ENCODE measurements around the gene PTGS1.

Gene PTGS1

GRCh38 chr9:122389195-122389594, 18.4 kb downstream of the PTGS1 start:
- TF ChIP-seq SIN3A (IDR thresholded peaks at IDR 0.05; ENCODE audit: borderline replicate concordance, insufficient read depth, low read length) (no peak), TAF1 (IDR thresholded peaks at IDR 0.05; ENCODE audit: borderline replicate concordance, insufficient read depth, low read length) (no peak), FOXP2 (optimal IDR thresholded peaks at IDR 0.05; ENCODE audit: borderline replicate concordance, extremely low read depth, extremely low read length, insufficient read depth) (no peak), POLR2AphosphoS5 (IDR thresholded peaks at IDR 0.05; ENCODE audit: low read depth, low read length) (no peak)
- TF ChIP-seq, protein P1, sequence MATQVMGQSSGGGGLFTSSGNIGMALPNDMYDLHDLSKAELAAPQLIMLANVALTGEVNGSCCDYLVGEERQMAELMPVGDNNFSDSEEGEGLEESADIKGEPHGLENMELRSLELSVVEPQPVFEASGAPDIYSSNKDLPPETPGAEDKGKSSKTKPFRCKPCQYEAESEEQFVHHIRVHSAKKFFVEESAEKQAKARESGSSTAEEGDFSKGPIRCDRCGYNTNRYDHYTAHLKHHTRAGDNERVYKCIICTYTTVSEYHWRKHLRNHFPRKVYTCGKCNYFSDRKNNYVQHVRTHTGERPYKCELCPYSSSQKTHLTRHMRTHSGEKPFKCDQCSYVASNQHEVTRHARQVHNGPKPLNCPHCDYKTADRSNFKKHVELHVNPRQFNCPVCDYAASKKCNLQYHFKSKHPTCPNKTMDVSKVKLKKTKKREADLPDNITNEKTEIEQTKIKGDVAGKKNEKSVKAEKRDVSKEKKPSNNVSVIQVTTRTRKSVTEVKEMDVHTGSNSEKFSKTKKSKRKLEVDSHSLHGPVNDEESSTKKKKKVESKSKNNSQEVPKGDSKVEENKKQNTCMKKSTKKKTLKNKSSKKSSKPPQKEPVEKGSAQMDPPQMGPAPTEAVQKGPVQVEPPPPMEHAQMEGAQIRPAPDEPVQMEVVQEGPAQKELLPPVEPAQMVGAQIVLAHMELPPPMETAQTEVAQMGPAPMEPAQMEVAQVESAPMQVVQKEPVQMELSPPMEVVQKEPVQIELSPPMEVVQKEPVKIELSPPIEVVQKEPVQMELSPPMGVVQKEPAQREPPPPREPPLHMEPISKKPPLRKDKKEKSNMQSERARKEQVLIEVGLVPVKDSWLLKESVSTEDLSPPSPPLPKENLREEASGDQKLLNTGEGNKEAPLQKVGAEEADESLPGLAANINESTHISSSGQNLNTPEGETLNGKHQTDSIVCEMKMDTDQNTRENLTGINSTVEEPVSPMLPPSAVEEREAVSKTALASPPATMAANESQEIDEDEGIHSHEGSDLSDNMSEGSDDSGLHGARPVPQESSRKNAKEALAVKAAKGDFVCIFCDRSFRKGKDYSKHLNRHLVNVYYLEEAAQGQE (IDR thresholded peaks at IDR 0.05; ENCODE audit: insufficient read depth in 1 of 2, low read depth in 2 of 2, low read length in 2 of 2): no peak

- TF ChIP-seq TAF1 (IDR thresholded peaks at IDR 0.05; ENCODE audit: borderline replicate concordance, insufficient read depth, low read length): no peak
- no peak for TF ChIP-seq SIN3A (IDR thresholded peaks at IDR 0.05; ENCODE audit: borderline replicate concordance, insufficient read depth, low read length)
- TF ChIP-seq FOXP2 (optimal IDR thresholded peaks at IDR 0.05; ENCODE audit: borderline replicate concordance, extremely low read depth, extremely low read length, insufficient read depth): no peak
- TF ChIP-seq POLR2AphosphoS5 (IDR thresholded peaks at IDR 0.05; ENCODE audit: low read depth, low read length): no peak
- TF ChIP-seq, protein P1 (IDR thresholded peaks at IDR 0.05; ENCODE audit: insufficient read depth in 1 of 2, low read depth in 2 of 2, low read length in 2 of 2): no peak
These were observed 19.1 kb downstream of the PTGS1 start for GRCh38 chr9:122389799-122390481.

- TF ChIP-seq POLR2AphosphoS5 (IDR thresholded peaks at IDR 0.05; ENCODE audit: low read depth, low read length): no peak
- TF ChIP-seq FOXP2 (optimal IDR thresholded peaks at IDR 0.05; ENCODE audit: borderline replicate concordance, extremely low read depth, extremely low read length, insufficient read depth): no peak
- TF ChIP-seq TAF1 (IDR thresholded peaks at IDR 0.05; ENCODE audit: borderline replicate concordance, insufficient read depth, low read length): no peak
- TF ChIP-seq, protein P1 (IDR thresholded peaks at IDR 0.05; ENCODE audit: insufficient read depth in 1 of 2, low read depth in 2 of 2, low read length in 2 of 2): no peak
- no peak for TF ChIP-seq SIN3A (IDR thresholded peaks at IDR 0.05; ENCODE audit: borderline replicate concordance, insufficient read depth, low read length)
These were observed 21.5 kb downstream of the PTGS1 start for GRCh38 chr9:122392284-122392683.

DNA sequence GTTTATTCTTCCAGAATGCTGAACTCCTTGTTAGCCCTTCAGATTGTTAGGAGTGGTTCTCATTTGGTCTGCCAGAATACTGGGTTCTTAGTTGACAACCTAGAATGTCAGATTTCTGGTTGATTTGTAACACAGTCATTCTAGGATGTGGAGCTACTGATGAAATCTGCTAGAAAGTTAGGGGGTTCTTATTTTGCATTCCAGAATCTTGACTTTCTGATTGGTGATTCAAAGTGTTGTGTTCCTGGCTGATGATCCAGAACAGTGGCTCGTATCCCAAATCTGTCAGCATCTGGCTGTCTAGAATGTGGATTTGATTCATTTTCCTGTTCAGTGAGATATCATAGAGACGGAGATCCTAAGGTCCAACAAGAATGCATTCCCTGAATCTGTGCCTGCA, 21.9 kb downstream of the PTGS1 start:
- TF ChIP-seq TAF1 (IDR thresholded peaks at IDR 0.05; ENCODE audit: borderline replicate concordance, insufficient read depth, low read length) (no peak), SIN3A (IDR thresholded peaks at IDR 0.05; ENCODE audit: borderline replicate concordance, insufficient read depth, low read length) (no peak), POLR2AphosphoS5 (IDR thresholded peaks at IDR 0.05; ENCODE audit: low read depth, low read length) (no peak), FOXP2 (optimal IDR thresholded peaks at IDR 0.05; ENCODE audit: borderline replicate concordance, extremely low read depth, extremely low read length, insufficient read depth) (no peak)
- TF ChIP-seq, protein P1 (IDR thresholded peaks at IDR 0.05; ENCODE audit: insufficient read depth in 1 of 2, low read depth in 2 of 2, low read length in 2 of 2): no peak
